Kidney (tissue), 2 donors: ENCODE results near the gene POTEB3. TPM values are rescaled to one million over a fixed set of nuclear protein-coding genes. Genes with fewer than 3 reads are reported as not detected.

Experiments used
- microRNA-seq: library from miRNA; unstranded; fragments of <30 nt; microRNA quantifications from one replicate; pipeline ENCODE4 v1.2.0, GENCODE V29; 2020
- polyA plus RNA-seq: library from polyadenylated mRNA; stranded (reverse); fragments of 350-450 nt; fragmentation: Illumina TruSeq; extraction: RNeasy Lipid Tissue Mini Kit (QIAGEN cat#74804); gene quantifications from one replicate; pipeline ENCODE4 v1.2.3, GENCODE V29; 2014; ENCODE audit warnings: low read depth, low replicate concordance; ENCODE audit not compliant: insufficient read depth
- total RNA-seq: library from RNA; stranded (reverse); fragmentation: NEBNext Ultra II Directional; extraction: Animal tissue kit (Norgen Biotek cat#: 25700); gene quantifications from one replicate; pipeline ENCODE4 v1.2.1, GENCODE V29; 2021
- donor health status: DM: yes; HTN: yes; CAD: no.

POTEB3 gene
- total and polyA plus RNA-seq, 2 donors from 2014 or later: not detected

Small RNA genes within 50 kb of the gene (microRNA-seq; reads per million reads assigned to microRNA genes)
- gene MIR3118-3: not detected
